K562 (cell line): ENCODE measurements around the gene ZBTB39. TPM values are rescaled to one million over a fixed set of nuclear protein-coding genes. Genes with fewer than 3 reads are reported as not detected.
A peak's percentile ranks its signal among the peaks of the same experiment; 100 is the strongest.

Experiments used
- ATF7 ChIP-seq: fragments of 450-650 bp; IDR thresholded peaks from 2 replicates; pipeline ENCODE4 v1.7.1; 2014; ENCODE audit warnings: mild to moderate bottlenecking, moderate library complexity
- ETV5 ChIP-seq: sonication (generic); formaldehyde crosslinking; IDR thresholded peaks from 2 replicates; pipeline ENCODE4 v1.4.0; 2020; ENCODE audit warnings: low read depth, mild to moderate bottlenecking, missing genetic modification reagents
- GABPA ChIP-seq: fragments of 200-800 bp; sonication (Bioruptor generic); conservative IDR thresholded peaks from 2 replicates; pipeline ENCODE4 v1.6.1; 2016; ENCODE audit warnings: low read depth, missing genetic modification characterization, missing compliant biosample characterization
- HLTF ChIP-seq: fragments of 450-650 bp; IDR thresholded peaks from 2 replicates; pipeline ENCODE4 v1.6.1; 2016
- MCM2 ChIP-seq: fragments of 450-650 bp; IDR thresholded peaks from 2 replicates; pipeline ENCODE4 v1.6.1; 2017; ENCODE audit warnings: low read depth, mild to moderate bottlenecking
- PHB ChIP-seq: fragments of 250-450 bp; sonication (Bioruptor Pico); IDR thresholded peaks from 2 replicates; pipeline ENCODE4 v1.5.0; 2021
- PHF8 ChIP-seq: fragments of 200-600 bp; sonication (generic); IDR thresholded peaks from 2 replicates; pipeline ENCODE4 v1.6.1; 2012; ENCODE audit warnings: mixed run types, mild to moderate bottlenecking, inconsistent platforms, low read length, moderate library complexity, borderline replicate concordance
- PHTF2 ChIP-seq: fragments of 250-450 bp; sonication (Bioruptor Pico); IDR thresholded peaks from 2 replicates; pipeline ENCODE4 v1.5.0; 2021; ENCODE audit warnings: mild to moderate bottlenecking
- RAD21 ChIP-seq, 2 experiments: fragments of 250-450 bp in 1 of 2; fragments of 450-650 bp in 1 of 2; sonication (Bioruptor Pico) in 1 of 2; formaldehyde crosslinking in 1 of 2; IDR thresholded peaks in 1 of 2; conservative IDR thresholded peaks in 1 of 2; 2 replicates each; pipeline versions ENCODE4 v1.4.0 to v1.8.0; 2020 to 2022; ENCODE audit warnings: mild to moderate bottlenecking in 2 of 2, moderate library complexity in 1 of 2
- SMAD1 ChIP-seq: fragments of 150-350 bp; IDR thresholded peaks from 2 replicates; pipeline ENCODE4 v1.6.1; 2014; ENCODE audit warnings: low read length, low read depth; ENCODE audit not compliant: partially characterized antibody
- SMARCA5 ChIP-seq: fragments of 450-650 bp; IDR thresholded peaks from 2 replicates; pipeline ENCODE4 v1.6.1; 2016
- SP2 ChIP-seq: IDR thresholded peaks from 2 replicates; pipeline ENCODE4 v1.6.1; 2011; ENCODE audit warnings: mild to moderate bottlenecking, low read depth, low read length, moderate library complexity; ENCODE audit not compliant: poor library complexity, severe bottlenecking; ENCODE audit errors: extremely low read depth
- SRSF9 ChIP-seq: fragments of 200-400 bp; formaldehyde crosslinking; IDR thresholded peaks from 2 replicates; pipeline ENCODE4 v1.6.1; 2017; ENCODE audit warnings: low read depth, low read length, borderline replicate concordance
- polyA plus RNA-seq, 8 experiments: library from polyadenylated mRNA; depleted of rRNA in 4 of 8; stranded (reverse) in 5 of 8; unstranded in 3 of 8; fragments of >200 nt; fragmentation: Nextera tagmentation in 2 of 8; fragmentation: Illumina TruSeq in 1 of 8; extraction: Ambion mirVana in 2 of 8; extraction: Trizol in 1 of 8; gene quantifications; 2 replicates each; pipeline versions ENCODE4 v1.2.1 to v1.2.3, GENCODE V29; 2011 to 2014; ENCODE audit warnings: inconsistent platforms in 1 of 8, missing spikeins in 1 of 8
- total RNA-seq, 7 experiments: library from RNA; depleted of rRNA in 6 of 7; stranded (reverse); fragments of >200 nt in 6 of 7; fragmentation: Illumina TruSeq in 2 of 7; extraction: Trizol in 2 of 7; gene quantifications; 2 replicates each; pipeline versions ENCODE4 v1.2.1 to v1.2.3, GENCODE V29; 2011 to 2021; ENCODE audit warnings: low replicate concordance in 1 of 7
- TF ChIP-seq, protein P1 (sequence below): fragments of 450-650 bp; IDR thresholded peaks from 2 replicates; pipeline ENCODE4 v1.6.1; 2016; ENCODE audit warnings: mild to moderate bottlenecking
- TF ChIP-seq, protein P2 (sequence below): fragments of 450-650 bp; formaldehyde crosslinking; IDR thresholded peaks from 2 replicates; pipeline ENCODE4 v1.4.0; 2022; ENCODE audit warnings: missing genetic modification characterization
- TF ChIP-seq, protein P3 (sequence below): fragments of 450-650 bp; IDR thresholded peaks from 2 replicates; pipeline ENCODE4 v1.6.1; 2016; ENCODE audit warnings: antibody characterized with exemption
- TF ChIP-seq, protein P4 (sequence below): fragments of 250-450 bp; sonication (Bioruptor Pico); IDR thresholded peaks from 2 replicates; pipeline ENCODE4 v1.5.0; 2021

The ZBTB39 gene
- total and polyA plus RNA-seq, 9 of the 15 experiments (the other 6 are each of a cell fraction or from before 2014, with no cell fraction given): 3.3 to 13.3 (median 8.6) TPM

DNA sequence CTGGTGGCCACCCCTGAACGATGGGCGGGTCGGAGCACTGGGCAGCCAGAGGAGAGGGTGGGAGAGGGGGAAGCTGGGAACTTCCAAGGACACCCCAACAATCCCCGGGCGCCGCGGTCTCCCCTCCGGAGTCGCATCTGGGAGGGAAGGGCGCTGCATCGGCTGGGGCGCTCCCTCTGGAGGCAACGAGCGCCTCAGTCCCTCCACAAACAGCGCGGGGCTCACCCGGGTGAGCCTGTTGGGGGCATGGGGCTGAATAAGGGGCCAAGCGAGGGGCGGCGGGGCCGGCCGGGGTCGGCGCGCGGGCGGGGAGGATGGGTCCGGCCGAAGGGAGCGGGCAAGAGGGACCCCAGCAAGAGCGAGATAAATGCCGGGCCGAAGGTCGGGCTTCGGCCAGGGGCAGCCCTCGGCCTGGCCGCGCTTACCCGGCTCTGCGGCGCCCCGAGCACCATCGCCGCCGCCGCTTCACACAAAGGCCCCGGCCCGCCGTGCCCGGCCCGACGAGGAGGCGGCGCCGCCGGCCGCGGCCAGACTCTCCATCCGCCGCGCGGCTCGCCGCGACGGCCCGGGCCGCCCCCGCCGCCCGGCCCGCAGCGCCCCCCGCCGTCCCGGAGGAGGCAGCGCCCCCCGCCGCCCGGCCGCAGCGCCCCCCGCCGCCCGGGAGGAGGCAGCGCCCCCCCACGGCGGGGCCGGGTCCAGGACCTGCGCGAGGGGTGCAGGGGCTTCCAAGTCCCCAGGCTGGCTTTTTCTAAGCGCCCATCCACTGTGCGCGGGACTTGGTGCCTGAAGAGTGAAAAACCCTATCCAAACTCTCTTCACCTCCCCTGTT lies at the start of gene ZBTB39 (continued):
- TF ChIP-seq, protein P1, sequence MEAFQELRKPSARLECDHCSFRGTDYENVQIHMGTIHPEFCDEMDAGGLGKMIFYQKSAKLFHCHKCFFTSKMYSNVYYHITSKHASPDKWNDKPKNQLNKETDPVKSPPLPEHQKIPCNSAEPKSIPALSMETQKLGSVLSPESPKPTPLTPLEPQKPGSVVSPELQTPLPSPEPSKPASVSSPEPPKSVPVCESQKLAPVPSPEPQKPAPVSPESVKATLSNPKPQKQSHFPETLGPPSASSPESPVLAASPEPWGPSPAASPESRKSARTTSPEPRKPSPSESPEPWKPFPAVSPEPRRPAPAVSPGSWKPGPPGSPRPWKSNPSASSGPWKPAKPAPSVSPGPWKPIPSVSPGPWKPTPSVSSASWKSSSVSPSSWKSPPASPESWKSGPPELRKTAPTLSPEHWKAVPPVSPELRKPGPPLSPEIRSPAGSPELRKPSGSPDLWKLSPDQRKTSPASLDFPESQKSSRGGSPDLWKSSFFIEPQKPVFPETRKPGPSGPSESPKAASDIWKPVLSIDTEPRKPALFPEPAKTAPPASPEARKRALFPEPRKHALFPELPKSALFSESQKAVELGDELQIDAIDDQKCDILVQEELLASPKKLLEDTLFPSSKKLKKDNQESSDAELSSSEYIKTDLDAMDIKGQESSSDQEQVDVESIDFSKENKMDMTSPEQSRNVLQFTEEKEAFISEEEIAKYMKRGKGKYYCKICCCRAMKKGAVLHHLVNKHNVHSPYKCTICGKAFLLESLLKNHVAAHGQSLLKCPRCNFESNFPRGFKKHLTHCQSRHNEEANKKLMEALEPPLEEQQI: no peak
- TF ChIP-seq PHB (CRISPR knock-in tag): no peak
- TF ChIP-seq MCM2: no peak
- no peak for TF ChIP-seq SMAD1
- no peak for TF ChIP-seq SRSF9
- no peak for TF ChIP-seq ETV5 (CRISPR knock-in tag)
- no peak for TF ChIP-seq PHTF2
- peak; percentile 88 for TF ChIP-seq GABPA
- TF ChIP-seq SP2: peak; percentile 25
- TF ChIP-seq PHF8: peak; percentile 81; the same call in 1 of the 2 replicates
- TF ChIP-seq, protein P2, sequence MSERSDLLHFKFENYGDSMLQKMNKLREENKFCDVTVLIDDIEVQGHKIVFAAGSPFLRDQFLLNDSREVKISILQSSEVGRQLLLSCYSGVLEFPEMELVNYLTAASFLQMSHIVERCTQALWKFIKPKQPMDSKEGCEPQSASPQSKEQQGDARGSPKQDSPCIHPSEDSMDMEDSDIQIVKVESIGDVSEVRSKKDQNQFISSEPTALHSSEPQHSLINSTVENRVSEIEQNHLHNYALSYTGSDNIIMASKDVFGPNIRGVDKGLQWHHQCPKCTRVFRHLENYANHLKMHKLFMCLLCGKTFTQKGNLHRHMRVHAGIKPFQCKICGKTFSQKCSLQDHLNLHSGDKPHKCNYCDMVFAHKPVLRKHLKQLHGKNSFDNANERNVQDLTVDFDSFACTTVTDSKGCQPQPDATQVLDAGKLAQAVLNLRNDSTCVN (CRISPR knock-in tag): no peak
- no peak for TF ChIP-seq ATF7
- 0 out of 4 replicates have a peak, but pooled peaks of 1 of the 2 experiments have one; percentile 8 for TF ChIP-seq RAD21 (CRISPR knock-in tag; conservative IDR thresholded peaks at IDR 0.05 in 1 of 2, IDR thresholded peaks at IDR 0.05 in 1 of 2)
- TF ChIP-seq SMARCA5: no peak
- TF ChIP-seq, protein P3, sequence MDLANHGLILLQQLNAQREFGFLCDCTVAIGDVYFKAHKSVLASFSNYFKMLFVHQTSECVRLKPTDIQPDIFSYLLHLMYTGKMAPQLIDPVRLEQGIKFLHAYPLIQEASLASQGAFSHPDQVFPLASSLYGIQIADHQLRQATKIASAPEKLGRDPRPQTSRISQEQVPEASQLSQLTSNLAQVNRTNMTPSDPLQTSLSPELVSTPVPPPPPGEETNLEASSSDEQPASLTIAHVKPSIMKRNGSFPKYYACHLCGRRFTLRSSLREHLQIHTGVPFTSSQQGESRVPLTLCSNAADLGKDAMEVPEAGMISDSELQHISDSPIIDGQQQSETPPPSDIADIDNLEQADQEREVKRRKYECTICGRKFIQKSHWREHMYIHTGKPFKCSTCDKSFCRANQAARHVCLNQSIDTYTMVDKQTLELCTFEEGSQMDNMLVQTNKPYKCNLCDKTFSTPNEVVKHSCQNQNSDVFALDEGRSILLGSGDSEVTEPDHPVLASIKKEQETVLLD: no peak
- TF ChIP-seq, protein P4, sequence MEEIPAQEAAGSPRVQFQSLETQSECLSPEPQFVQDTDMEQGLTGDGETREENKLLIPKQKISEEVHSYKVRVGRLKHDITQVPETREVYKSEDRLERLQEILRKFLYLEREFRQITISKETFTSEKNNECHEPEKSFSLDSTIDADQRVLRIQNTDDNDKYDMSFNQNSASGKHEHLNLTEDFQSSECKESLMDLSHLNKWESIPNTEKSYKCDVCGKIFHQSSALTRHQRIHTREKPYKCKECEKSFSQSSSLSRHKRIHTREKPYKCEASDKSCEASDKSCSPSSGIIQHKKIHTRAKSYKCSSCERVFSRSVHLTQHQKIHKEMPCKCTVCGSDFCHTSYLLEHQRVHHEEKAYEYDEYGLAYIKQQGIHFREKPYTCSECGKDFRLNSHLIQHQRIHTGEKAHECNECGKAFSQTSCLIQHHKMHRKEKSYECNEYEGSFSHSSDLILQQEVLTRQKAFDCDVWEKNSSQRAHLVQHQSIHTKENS (CRISPR knock-in tag): no peak
- no peak for TF ChIP-seq HLTF
